ENCODE measurements around the gene MMP11.

MMP11 gene

GRCh38 chr22:23832226-23833016 lies 59.8 kb downstream of the MMP11 start:
- DNase-seq, result no peak

DNA sequence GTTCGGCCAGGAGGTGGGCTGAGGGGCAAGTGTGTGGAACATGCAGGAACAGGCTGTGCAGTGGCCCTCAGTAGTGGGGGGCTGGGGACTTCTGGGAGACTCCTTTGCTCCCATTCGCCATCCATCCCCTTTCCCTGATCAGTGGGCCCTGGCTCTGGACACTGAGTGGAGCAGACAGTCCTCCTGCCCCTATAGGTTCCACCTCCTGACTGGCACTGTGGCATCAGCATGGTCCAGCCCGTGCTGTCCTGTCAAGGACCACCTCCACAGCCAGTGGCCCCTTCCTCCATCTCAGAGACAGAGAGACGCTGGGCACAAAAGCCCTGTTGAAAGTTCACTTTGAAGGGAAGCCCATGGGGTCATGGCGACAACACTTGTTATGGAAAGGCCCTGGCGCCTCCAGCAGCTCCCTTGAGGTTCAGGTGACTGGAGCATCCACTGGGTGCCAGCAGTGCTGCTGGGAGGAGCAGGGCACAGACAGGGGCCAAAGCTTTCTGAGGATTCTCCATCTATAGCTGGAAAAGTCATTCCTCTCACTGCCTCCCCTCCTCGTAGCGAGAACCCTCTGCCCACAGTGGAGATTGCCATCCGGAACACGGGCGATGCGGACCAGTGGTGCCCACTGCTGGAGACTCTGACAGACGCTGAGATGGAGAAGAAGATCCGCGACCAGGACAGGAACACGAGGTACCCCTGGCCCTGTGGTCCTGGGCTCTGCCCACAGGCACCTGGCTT lies 60.5 kb downstream of the MMP11 start:
- no peak for DNase-seq
